ENCODE measurements around the gene SH3PXD2A. TPM values are rescaled to one million over a fixed set of nuclear protein-coding genes. Genes with fewer than 3 reads are reported as not detected.
"Not testable (repeated sequence)": the region's sequence is repeated elsewhere in the genome, so short reads cannot be mapped to it uniquely, and the experiment has no call there.

Gene SH3PXD2A
- total RNA-seq, 2 donors from 2014 or later, result 7.8 to 10.2 TPM

GRCh38 chr10:103636492-103636891 is 218.9 kb downstream of the SH3PXD2A start:
- Mint-ChIP-seq H3K4me3 (no peak overlapping the region), H3K27me3 (ENCODE audit: low read depth) (no peaks in the 10 kb centered on the region), H3K36me3 (ENCODE audit: insufficient read depth in 2 of 2) (no peaks in the 10 kb centered on the region), H3K27ac (no peak overlapping the region), H3K4me1 (ENCODE audit: low read depth) (peaks cover 4% of the 10 kb centered on the region), H3K9me3 (no peaks in the 10 kb centered on the region)
- DNase-seq (no peak), ATAC-seq (replicated peaks in 1 of 2) (no peak)

- Mint-ChIP-seq H3K4me3 (no peak overlapping the region), H3K27me3 (ENCODE audit: low read depth) (no peaks in the 10 kb centered on the region), H3K9me3 (no peaks in the 10 kb centered on the region), H3K27ac (no peak overlapping the region), H3K4me1 (ENCODE audit: low read depth) (peaks cover 4% of the 10 kb centered on the region), H3K36me3 (ENCODE audit: insufficient read depth in 2 of 2) (no peaks in the 10 kb centered on the region)
- no peak for DNase-seq
- no peak for ATAC-seq (replicated peaks in 1 of 2)
Measured at GRCh38 chr10:103635580-103635979, 219.8 kb downstream of the SH3PXD2A start.

GRCh38 chr10:103633846-103634245 is 221.5 kb downstream of the SH3PXD2A start:
- Mint-ChIP-seq H3K4me3 (no peak overlapping the region), H3K4me1 (ENCODE audit: low read depth) (peaks cover 4% of the 10 kb centered on the region), H3K27ac (no peak overlapping the region), H3K9me3 (no peaks in the 10 kb centered on the region), H3K36me3 (ENCODE audit: insufficient read depth in 2 of 2) (no peaks in the 10 kb centered on the region), H3K27me3 (ENCODE audit: low read depth) (no peaks in the 10 kb centered on the region)
- ATAC-seq (replicated peaks in 1 of 2), result no peak
- no peak for DNase-seq

GRCh38 chr10:103632871-103633270 is 222.5 kb downstream of the SH3PXD2A start:
- not testable (repeated sequence) for H3K4me3 Mint-ChIP-seq; ATAC-seq (replicated peaks in 1 of 2); H3K27ac Mint-ChIP-seq; H3K9me3 Mint-ChIP-seq; H3K27me3 Mint-ChIP-seq (ENCODE audit: low read depth); H3K36me3 Mint-ChIP-seq (ENCODE audit: insufficient read depth in 2 of 2); H3K4me1 Mint-ChIP-seq (ENCODE audit: low read depth); DNase-seq

GRCh38 chr10:103632247-103632642 is 223.1 kb downstream of the SH3PXD2A start:
- no peaks in the 10 kb centered on the region for H3K27me3 Mint-ChIP-seq (ENCODE audit: low read depth)
- no peaks in the 10 kb centered on the region for H3K36me3 Mint-ChIP-seq (ENCODE audit: insufficient read depth in 2 of 2)
- no peak overlapping the region for H3K4me3 Mint-ChIP-seq
- peaks cover 4% of the 10 kb centered on the region for H3K4me1 Mint-ChIP-seq (ENCODE audit: low read depth)
- no peak overlapping the region for H3K27ac Mint-ChIP-seq
- DNase-seq, result no peak
- no peaks in the 10 kb centered on the region for H3K9me3 Mint-ChIP-seq
- ATAC-seq (replicated peaks in 1 of 2), result no peak

GRCh38 chr10:103630156-103630555 is 225.2 kb downstream of the SH3PXD2A start:
- H3K9me3 Mint-ChIP-seq, result no peaks in the 10 kb centered on the region
- H3K27me3 Mint-ChIP-seq (ENCODE audit: low read depth), result no peaks in the 10 kb centered on the region
- H3K4me1 Mint-ChIP-seq (ENCODE audit: low read depth), result peaks cover 4% of the 10 kb centered on the region
- DNase-seq (no peak), ATAC-seq (replicated peaks in 1 of 2) (no peak)
- H3K27ac Mint-ChIP-seq, result no peak overlapping the region
- H3K36me3 Mint-ChIP-seq (ENCODE audit: insufficient read depth in 2 of 2), result no peaks in the 10 kb centered on the region
- H3K4me3 Mint-ChIP-seq, result no peak overlapping the region

GRCh38 chr10:103629581-103629980 is 225.8 kb downstream of the SH3PXD2A start:
- Mint-ChIP-seq H3K27me3 (ENCODE audit: low read depth) (no peaks in the 10 kb centered on the region), H3K36me3 (ENCODE audit: insufficient read depth in 2 of 2) (no peaks in the 10 kb centered on the region), H3K4me1 (ENCODE audit: low read depth) (peaks cover under 1% of the 10 kb centered on the region), H3K4me3 (no peak overlapping the region), H3K9me3 (no peaks in the 10 kb centered on the region), H3K27ac (no peak overlapping the region)
- DNase-seq (no peak), ATAC-seq (replicated peaks in 1 of 2) (no peak)

- no peak overlapping the region for H3K27ac Mint-ChIP-seq
- H3K27me3 Mint-ChIP-seq (ENCODE audit: low read depth), result no peaks in the 10 kb centered on the region
- DNase-seq (no peak), ATAC-seq (replicated peaks in 1 of 2) (no peak)
- no peaks in the 10 kb centered on the region for H3K9me3 Mint-ChIP-seq
- H3K4me3 Mint-ChIP-seq, result no peak overlapping the region
- H3K4me1 Mint-ChIP-seq (ENCODE audit: low read depth), result no peaks in the 10 kb centered on the region
- H3K36me3 Mint-ChIP-seq (ENCODE audit: insufficient read depth in 2 of 2), result no peaks in the 10 kb centered on the region
Measured at GRCh38 chr10:103627893-103628292, 227.5 kb downstream of the SH3PXD2A start.

GRCh38 chr10:103627111-103627892 is 228.1 kb downstream of the SH3PXD2A start:
- no peaks in the 10 kb centered on the region for H3K4me1 Mint-ChIP-seq (ENCODE audit: low read depth)
- no peak overlapping the region for H3K27ac Mint-ChIP-seq
- no peaks in the 10 kb centered on the region for H3K9me3 Mint-ChIP-seq
- H3K36me3 Mint-ChIP-seq (ENCODE audit: insufficient read depth in 2 of 2), result no peaks in the 10 kb centered on the region
- ATAC-seq (replicated peaks in 1 of 2) (no peak), DNase-seq (no peak)
- no peak overlapping the region for H3K4me3 Mint-ChIP-seq
- no peaks in the 10 kb centered on the region for H3K27me3 Mint-ChIP-seq (ENCODE audit: low read depth)

- H3K27me3 Mint-ChIP-seq (ENCODE audit: low read depth), result no peaks in the 10 kb centered on the region
- no peak for ATAC-seq (replicated peaks in 1 of 2)
- H3K4me1 Mint-ChIP-seq (ENCODE audit: low read depth), result no peaks in the 10 kb centered on the region
- DNase-seq, result no peak
- H3K36me3 Mint-ChIP-seq (ENCODE audit: insufficient read depth in 2 of 2), result no peaks in the 10 kb centered on the region
- no peaks in the 10 kb centered on the region for H3K9me3 Mint-ChIP-seq
- no peak overlapping the region for H3K27ac Mint-ChIP-seq
- no peak overlapping the region for H3K4me3 Mint-ChIP-seq
Measured at GRCh38 chr10:103626178-103626577, 229.2 kb downstream of the SH3PXD2A start.

- no peaks in the 10 kb centered on the region for H3K9me3 Mint-ChIP-seq
- H3K36me3 Mint-ChIP-seq (ENCODE audit: insufficient read depth in 2 of 2), result no peaks in the 10 kb centered on the region
- H3K27ac Mint-ChIP-seq, result no peak overlapping the region
- ATAC-seq (replicated peaks in 1 of 2) (no peak), DNase-seq (no peak)
- H3K4me3 Mint-ChIP-seq, result no peak overlapping the region
- H3K4me1 Mint-ChIP-seq (ENCODE audit: low read depth), result no peaks in the 10 kb centered on the region
- no peaks in the 10 kb centered on the region for H3K27me3 Mint-ChIP-seq (ENCODE audit: low read depth)
Measured at GRCh38 chr10:103622935-103623574, 232.3 kb downstream of the SH3PXD2A start.

- DNase-seq (no peak), ATAC-seq (replicated peaks in 1 of 2) (no peak)
- Mint-ChIP-seq H3K9me3 (no peaks in the 10 kb centered on the region), H3K27ac (no peak overlapping the region), H3K36me3 (ENCODE audit: insufficient read depth in 2 of 2) (no peaks in the 10 kb centered on the region), H3K4me3 (no peak overlapping the region), H3K27me3 (ENCODE audit: low read depth) (no peaks in the 10 kb centered on the region), H3K4me1 (ENCODE audit: low read depth) (no peaks in the 10 kb centered on the region)
Measured at GRCh38 chr10:103622286-103622685, 233.1 kb downstream of the SH3PXD2A start.

- Mint-ChIP-seq H3K36me3 (ENCODE audit: insufficient read depth in 2 of 2) (no peaks in the 10 kb centered on the region), H3K4me1 (ENCODE audit: low read depth) (no peaks in the 10 kb centered on the region), H3K4me3 (no peak overlapping the region), H3K27me3 (ENCODE audit: low read depth) (no peaks in the 10 kb centered on the region), H3K9me3 (no peaks in the 10 kb centered on the region), H3K27ac (no peak overlapping the region)
- no peak for ATAC-seq (replicated peaks in 1 of 2)
- DNase-seq, result no peak
Measured at GRCh38 chr10:103621783-103622125, 233.6 kb downstream of the SH3PXD2A start.
